Epithelial cell of proximal tubule (primary cell): ENCODE data around the gene UGGT1. TPM values are rescaled to one million over a fixed set of nuclear protein-coding genes. Genes with fewer than 3 reads are reported as not detected.
A peak's percentile ranks its signal among the peaks of the same experiment; 100 is the strongest.

Experiments used
- DNase-seq: peaks from one replicate; pipeline ENCODE4 v3.0.0-alpha.2; 2011; ENCODE audit warnings: low read depth
- H3K4me3 ChIP-seq: 2 replicates; pipeline ENCODE4 v1.5.1; 2011; ENCODE audit warnings: low read depth, mild to moderate bottlenecking, low read length
- total RNA-seq: library from RNA; depleted of rRNA; stranded (reverse); fragments of >200 nt; gene quantifications from 2 replicates; pipeline ENCODE4 v1.2.3, GENCODE V29; 2015
- TF ChIP-seq, protein P1 (sequence below): conservative IDR thresholded peaks from 2 replicates; pipeline ENCODE4 v1.5.1; 2012; ENCODE audit warnings: low read depth, mild to moderate bottlenecking, low read length

UGGT1 gene
- total RNA-seq, 1 donor from 2014 or later: 43.2 TPM

DNA sequence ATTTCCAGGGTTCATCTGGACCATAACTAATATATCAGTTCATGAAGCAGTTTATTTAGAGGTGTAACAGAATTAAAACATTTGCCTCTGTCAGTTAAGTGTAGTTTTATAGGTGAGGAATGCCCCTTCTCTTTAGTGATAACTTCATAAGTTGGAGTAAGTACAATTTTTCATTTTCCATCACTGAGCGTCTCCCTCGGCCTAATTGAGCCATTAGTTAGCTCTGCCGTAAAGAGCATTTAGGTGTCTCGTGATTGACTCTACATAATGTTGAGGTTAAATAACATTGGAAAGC is 88.4 kb downstream of the UGGT1 start:
- TF ChIP-seq, protein P1, sequence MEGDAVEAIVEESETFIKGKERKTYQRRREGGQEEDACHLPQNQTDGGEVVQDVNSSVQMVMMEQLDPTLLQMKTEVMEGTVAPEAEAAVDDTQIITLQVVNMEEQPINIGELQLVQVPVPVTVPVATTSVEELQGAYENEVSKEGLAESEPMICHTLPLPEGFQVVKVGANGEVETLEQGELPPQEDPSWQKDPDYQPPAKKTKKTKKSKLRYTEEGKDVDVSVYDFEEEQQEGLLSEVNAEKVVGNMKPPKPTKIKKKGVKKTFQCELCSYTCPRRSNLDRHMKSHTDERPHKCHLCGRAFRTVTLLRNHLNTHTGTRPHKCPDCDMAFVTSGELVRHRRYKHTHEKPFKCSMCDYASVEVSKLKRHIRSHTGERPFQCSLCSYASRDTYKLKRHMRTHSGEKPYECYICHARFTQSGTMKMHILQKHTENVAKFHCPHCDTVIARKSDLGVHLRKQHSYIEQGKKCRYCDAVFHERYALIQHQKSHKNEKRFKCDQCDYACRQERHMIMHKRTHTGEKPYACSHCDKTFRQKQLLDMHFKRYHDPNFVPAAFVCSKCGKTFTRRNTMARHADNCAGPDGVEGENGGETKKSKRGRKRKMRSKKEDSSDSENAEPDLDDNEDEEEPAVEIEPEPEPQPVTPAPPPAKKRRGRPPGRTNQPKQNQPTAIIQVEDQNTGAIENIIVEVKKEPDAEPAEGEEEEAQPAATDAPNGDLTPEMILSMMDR: no peak
- no peak overlapping the region for H3K4me3 ChIP-seq
- DNase-seq: no peak

DNA sequence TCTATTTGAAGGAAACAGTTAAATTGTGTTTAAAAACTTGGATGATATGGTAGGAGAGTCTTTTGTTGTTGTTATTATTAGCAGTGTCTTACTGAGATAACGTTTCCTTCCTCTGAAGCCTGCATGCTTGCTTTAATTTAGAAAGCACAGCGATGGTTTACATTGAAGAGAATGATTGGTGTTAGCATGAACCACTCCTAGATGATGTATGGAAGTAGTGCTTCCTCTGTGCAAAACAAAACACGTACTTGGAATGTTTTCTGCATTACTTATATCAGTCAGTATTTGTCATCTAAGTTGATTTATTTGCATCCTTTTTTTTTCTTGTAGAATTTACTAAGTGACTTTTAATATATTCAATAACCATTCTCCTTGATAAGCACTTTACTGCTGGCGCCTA is 89.0 kb downstream of the UGGT1 start:
- TF ChIP-seq, protein P1: no peak
- no peak for DNase-seq
- no peak overlapping the region for H3K4me3 ChIP-seq

DNA sequence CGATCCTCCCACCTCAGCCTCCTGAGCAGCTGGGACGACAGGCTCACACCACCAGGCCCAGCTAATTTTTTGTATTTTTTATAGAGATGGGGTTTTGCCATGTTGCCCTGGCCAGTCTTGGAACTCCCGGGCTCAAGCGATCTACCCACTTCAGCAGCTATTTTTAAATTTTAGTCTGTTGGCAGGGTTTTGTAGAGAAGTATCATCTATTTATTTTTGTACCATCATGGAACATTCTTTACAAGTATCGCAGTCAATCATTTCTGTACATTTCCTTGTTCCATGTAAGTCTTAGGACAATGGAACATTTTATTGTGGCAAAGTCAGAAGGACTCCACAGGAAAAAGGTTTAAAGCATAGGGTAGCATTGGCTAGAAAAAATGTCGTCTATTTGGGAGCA is 94.6 kb downstream of the UGGT1 start:
- TF ChIP-seq, protein P1: no peak

DNA sequence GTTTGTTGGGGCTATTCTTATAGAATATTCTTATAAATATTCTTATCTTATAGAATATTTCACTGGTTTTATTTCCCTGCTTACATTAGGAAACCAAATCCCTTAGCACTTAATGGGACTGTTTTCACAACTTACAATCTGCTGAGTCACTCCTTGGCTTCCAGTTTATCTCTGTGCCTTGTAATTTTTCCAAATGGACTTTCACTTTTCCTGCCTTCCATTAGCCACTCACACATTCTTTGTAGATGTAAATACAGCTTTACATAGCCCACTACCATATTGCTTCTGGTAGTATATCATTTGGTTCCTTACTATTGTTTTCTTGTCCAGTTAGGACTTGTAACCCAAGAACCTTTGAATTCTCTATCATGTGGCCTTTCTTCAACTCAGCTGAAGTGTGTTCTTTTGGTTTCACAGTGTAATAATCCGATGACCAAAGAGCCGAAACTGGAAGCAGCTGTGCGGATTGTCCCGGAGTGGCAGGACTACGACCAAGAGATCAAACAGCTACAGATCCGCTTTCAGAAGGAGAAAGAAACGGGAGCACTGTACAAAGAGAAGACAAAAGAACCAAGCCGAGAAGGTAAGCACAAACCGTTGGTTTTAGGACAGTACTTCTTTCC is 96.1 kb downstream of the UGGT1 start:
- peak overlapping the region; percentile 12 for H3K4me3 ChIP-seq
- DNase-seq: peak; percentile 23
- TF ChIP-seq, protein P1: no peak

More for the DNA sequence above, 94.6 kb downstream of the UGGT1 start:
- DNase-seq: no peak
- H3K4me3 ChIP-seq: no peak overlapping the region

DNA sequence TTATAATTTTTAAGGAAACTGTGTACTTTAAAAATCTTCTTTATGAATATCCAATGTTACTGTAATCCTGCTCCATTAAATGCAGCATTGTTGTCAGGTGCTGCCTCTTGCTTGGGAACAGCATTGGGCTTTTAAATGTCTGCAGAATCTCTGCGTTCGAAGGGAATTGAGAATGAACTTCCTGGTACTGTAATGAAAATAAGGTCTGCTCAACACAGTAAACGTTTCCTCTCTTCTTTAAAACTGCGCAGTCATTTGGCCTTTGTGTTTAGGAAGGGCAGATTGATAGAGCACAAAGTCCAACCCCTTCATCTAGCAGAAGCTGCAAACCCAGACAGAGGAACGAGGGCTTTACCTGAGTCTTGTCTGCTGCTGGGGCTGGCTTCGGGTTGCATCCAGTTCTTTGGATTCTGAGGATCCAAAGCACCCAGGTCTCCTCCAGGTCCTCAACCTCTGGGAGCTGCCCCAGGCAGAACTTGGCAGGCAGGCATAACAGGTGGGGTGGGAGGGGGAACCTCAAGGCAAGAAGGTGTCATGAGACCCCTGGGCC is 104.5 kb downstream of the UGGT1 start:
- TF ChIP-seq, protein P1: no peak
- no peak for DNase-seq
- no peak overlapping the region for H3K4me3 ChIP-seq

DNA sequence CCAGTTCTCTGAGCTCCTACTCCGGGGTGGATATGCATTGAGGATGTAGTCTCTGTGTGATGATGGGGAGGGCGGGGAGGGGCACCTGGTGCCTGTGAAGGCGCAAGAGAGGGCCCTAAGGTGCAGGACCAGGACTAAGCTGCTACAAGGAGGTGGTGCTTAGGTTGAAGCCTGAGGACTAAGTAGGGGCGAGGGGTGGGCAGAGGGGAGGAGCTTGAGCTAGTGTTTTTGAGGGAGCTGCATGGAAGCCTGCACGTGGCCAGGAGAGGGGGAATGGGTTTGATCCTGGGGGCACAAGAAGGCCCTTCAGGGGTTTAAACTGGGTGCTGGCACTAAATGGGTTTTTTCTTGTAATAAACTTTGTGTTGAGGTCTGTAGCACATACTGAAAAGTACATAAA is 105.0 kb downstream of the UGGT1 start:
- H3K4me3 ChIP-seq: no peak overlapping the region
- no peak for DNase-seq
- TF ChIP-seq, protein P1: no peak

DNA sequence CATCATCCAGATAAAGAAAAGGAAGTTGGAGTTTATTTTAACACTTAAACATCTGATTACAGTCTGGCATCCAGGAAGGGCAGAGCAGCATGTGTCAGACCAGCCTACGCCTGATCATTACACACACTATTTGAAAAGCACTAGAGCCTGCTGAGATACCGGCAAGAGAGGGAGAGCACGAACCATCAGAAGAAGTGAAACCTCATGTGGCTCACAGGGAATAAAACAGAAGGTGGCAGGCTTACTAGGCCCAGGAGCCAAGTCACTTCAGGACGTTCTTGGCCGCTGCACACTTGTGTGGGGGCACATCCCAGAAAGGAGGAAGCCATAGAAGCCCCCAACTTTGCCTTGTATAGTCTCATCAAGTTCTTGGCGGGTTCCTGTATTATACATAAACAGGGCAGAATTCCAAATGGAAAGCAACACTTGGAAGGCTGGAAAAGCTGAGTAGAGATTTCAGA is 105.5 kb downstream of the UGGT1 start:
- H3K4me3 ChIP-seq: no peak overlapping the region

More for the DNA sequence above, 105.5 kb downstream of the UGGT1 start:
- DNase-seq: no peak
- TF ChIP-seq, protein P1: no peak
